Spleen (tissue), 11 donors: ENCODE measurements around the gene PTEN. TPM values are rescaled to one million over a fixed set of nuclear protein-coding genes. Genes with fewer than 3 reads are reported as not detected.

ENCODE experiments used
- DNase-seq: peaks from one replicate; pipeline ENCODE4 v3.0.0-alpha.2; 2020
- H3K27ac ChIP-seq, 8 donors: fragments of 200-600 bp; sonication (generic) in 7 of 8; 1 replicate in 4 of 8; 2 replicates in 4 of 8; pipeline versions ENCODE4 v1.5.0 to v1.8.0; 2016 to 2021; ENCODE audit warnings: inconsistent platforms in 4 of 8, mild to moderate bottlenecking in 4 of 8, moderate library complexity in 1 of 8
- H3K27me3 ChIP-seq, 7 donors: fragments of 200-600 bp; sonication (generic) in 6 of 7; replicated peaks in 1 of 7; 1 replicate in 4 of 7; 2 replicates in 3 of 7; pipeline versions ENCODE4 v1.5.0 to v1.8.0; 2016 to 2021; ENCODE audit warnings: inconsistent platforms in 3 of 7, mild to moderate bottlenecking in 1 of 7
- H3K36me3 ChIP-seq, 6 donors: fragments of 200-600 bp; sonication (generic) in 5 of 6; 1 replicate in 4 of 6; 2 replicates in 2 of 6; pipeline versions ENCODE4 v1.5.0 to v1.8.0; 2016 to 2021; ENCODE audit warnings: inconsistent platforms in 2 of 6
- H3K4me1 ChIP-seq, 6 donors: fragments of 200-600 bp; sonication (generic) in 5 of 6; 1 replicate in 3 of 6; 2 replicates in 3 of 6; pipeline versions ENCODE4 v1.5.0 to v1.8.0; 2016 to 2021; ENCODE audit warnings: inconsistent platforms in 3 of 6
- H3K4me3 ChIP-seq, 8 donors: fragments of 200-600 bp; sonication (generic) in 7 of 8; 1 replicate in 4 of 8; 2 replicates in 4 of 8; pipeline versions ENCODE4 v1.5.0 to v1.8.0; 2016 to 2021; ENCODE audit warnings: inconsistent platforms in 4 of 8, mild to moderate bottlenecking in 4 of 8, moderate library complexity in 2 of 8
- H3K9me3 ChIP-seq, 8 donors: fragments of 200-600 bp; sonication (generic) in 7 of 8; 1 replicate in 4 of 8; 2 replicates in 4 of 8; pipeline versions ENCODE4 v1.5.0 to v1.8.0; 2016 to 2021; ENCODE audit warnings: inconsistent platforms in 4 of 8
- CTCF ChIP-seq, 11 experiments: fragments of 200-600 bp in 7 of 11; fragments of 450-650 bp in 4 of 11; sonication (generic) in 4 of 11; IDR thresholded peaks in 8 of 11; conservative IDR thresholded peaks in 3 of 11; 1 replicate in 7 of 11; 2 replicates in 4 of 11; pipeline versions ENCODE4 v1.4.0 to v1.8.0; 2016 to 2021; ENCODE audit warnings: antibody characterized with exemption in 11 of 11, inconsistent platforms in 4 of 11, mild to moderate bottlenecking in 1 of 11
- POLR2A ChIP-seq, 3 donors: fragments of 450-650 bp; IDR thresholded peaks; one replicate each; pipeline ENCODE4 v1.5.1; 2017; ENCODE audit warnings: antibody characterized with exemption in 3 of 3, mild to moderate bottlenecking in 1 of 3
- POLR2AphosphoS5 ChIP-seq, 3 donors: sonication (generic); formaldehyde crosslinking; IDR thresholded peaks; one replicate each; pipeline ENCODE4 v1.5.1; 2017; ENCODE audit warnings: antibody characterized with exemption in 3 of 3
- WGBS, 5 donors: extraction: QIAGEN DNeasy Blood & Tissue Kit in 3 of 5; methylation state at CpG; one replicate each; pipeline versions ENCODE4 v1.1.5 to v1.1.7; 2013 to 2018; 5-methylcytosine and 5-hydroxymethylcytosine counted together
- intact Hi-C: fragments of 100-400 bp; cut with DNase I; formaldehyde crosslinking; loops from one replicate; pipeline ENCODE4 v1.15.0; 2023; ENCODE audit warnings: low total_unique reads
- polyA plus RNA-seq, 3 donors: library from polyadenylated mRNA; stranded (reverse); fragments of 200-250 nt; gene quantifications; one replicate each; pipeline ENCODE4 v1.2.1, GENCODE V29; 2013
- total RNA-seq, 7 donors: library from RNA; depleted of rRNA in 3 of 7; stranded (reverse); fragments of >200 nt in 3 of 7; fragmentation: NEBNext Ultra II Directional in 4 of 7; extraction: Animal tissue kit (Norgen Biotek cat#: 25700) in 4 of 7; gene quantifications; one replicate each; pipeline versions ENCODE4 v1.1.0 to v1.2.1, GENCODE V29; 2016 to 2021
- donor health status: healthy with polysubstance abuse.
- donor health status: DM: no; HTN: no; CAD: no; lungs with moderate emphysema.
- donor health status: DM: no; HTN: no; CAD: no.
- donor health status: Bipolar disorder and iron deficiency.
- donor health status: healthy.
- donor health status: DM: no; HTN: no; CAD: no.
- donor health status: DM: yes; HTN: yes; CAD: no.

Gene PTEN
- total and polyA plus RNA-seq, 10 donors, result 38.1 to 300 (median 200) TPM

GRCh38 chr10:87882555-87883294 is 19.3 kb downstream of the PTEN start:
- Histone ChIP-seq H3K27me3 (no peaks in the 10 kb centered on the region), H3K4me1 (peaks cover 0 to 80% (median 40%) of the 10 kb centered on the region in 6 donors), H3K36me3 (peaks cover 0 to 85% (median 9%) of the 10 kb centered on the region in 6 donors), H3K4me3 (no peak overlapping the region), H3K9me3 (peaks cover 0 to 22% (median 14%) of the 10 kb centered on the region in 8 donors), H3K27ac (peak overlapping the region in 2 of 8 donors; percentile 5 to 9)
- no peak for TF ChIP-seq CTCF (IDR thresholded peaks at IDR 0.05 in 8 of 11, conservative IDR thresholded peaks at IDR 0.05 in 3 of 11)
- no peak for TF ChIP-seq POLR2AphosphoS5 (IDR thresholded peaks at IDR 0.05)
- no peak for TF ChIP-seq POLR2A (IDR thresholded peaks at IDR 0.05)
- 76 to 92% (median 84%) methylated on average over 2 of the region's 2 CpGs for WGBS, 5 donors
- intact Hi-C loops, result no loop called here
- DNase-seq, result no peak

GRCh38 chr10:87886635-87887034 is 23.2 kb downstream of the PTEN start:
- Histone ChIP-seq H3K9me3 (peaks cover 0 to 14% (median 9%) of the 10 kb centered on the region in 8 donors), H3K27ac (no peak overlapping the region), H3K4me3 (no peak overlapping the region), H3K36me3 (peaks cover 0 to 74% (median 8%) of the 10 kb centered on the region in 6 donors), H3K27me3 (no peaks in the 10 kb centered on the region), H3K4me1 (peaks cover 0 to 86% (median 37%) of the 10 kb centered on the region in 6 donors)
- TF ChIP-seq CTCF (IDR thresholded peaks at IDR 0.05 in 8 of 11, conservative IDR thresholded peaks at IDR 0.05 in 3 of 11) (no peak), POLR2AphosphoS5 (IDR thresholded peaks at IDR 0.05) (no peak), POLR2A (IDR thresholded peaks at IDR 0.05) (no peak)
- 93 to 100% (median 98%) methylated on average over 2 of the region's 2 CpGs for WGBS, 5 donors
- no peak for DNase-seq
- intact Hi-C loops, result no loop called here

- H3K9me3 ChIP-seq, result peaks cover 0 to 14% (median 9%) of the 10 kb centered on the region in 8 donors
- DNase-seq, result no peak
- peaks cover 0 to 73% (median 8%) of the 10 kb centered on the region in 6 donors for H3K36me3 ChIP-seq
- no peaks in the 10 kb centered on the region for H3K27me3 ChIP-seq
- WGBS, 5 donors, result 86 to 95% (median 89%) methylated on average over 1 of the region's 1 CpG
- TF ChIP-seq POLR2AphosphoS5 (IDR thresholded peaks at IDR 0.05), result no peak
- TF ChIP-seq CTCF (IDR thresholded peaks at IDR 0.05 in 8 of 11, conservative IDR thresholded peaks at IDR 0.05 in 3 of 11), result no peak
- no peak for TF ChIP-seq POLR2A (IDR thresholded peaks at IDR 0.05)
- no peak overlapping the region for H3K27ac ChIP-seq
- intact Hi-C loops, result no loop called here
- peaks cover 0 to 86% (median 35%) of the 10 kb centered on the region in 6 donors for H3K4me1 ChIP-seq
- no peak overlapping the region for H3K4me3 ChIP-seq
Measured at GRCh38 chr10:87887146-87887545, 23.7 kb downstream of the PTEN start.

- Histone ChIP-seq H3K36me3 (peaks cover 0 to 75% (median 8%) of the 10 kb centered on the region in 6 donors), H3K27me3 (no peaks in the 10 kb centered on the region), H3K9me3 (peaks cover 0 to 14% (median 9%) of the 10 kb centered on the region in 8 donors), H3K27ac (no peak overlapping the region), H3K4me3 (no peak overlapping the region), H3K4me1 (peaks cover 0 to 86% (median 35%) of the 10 kb centered on the region in 6 donors)
- 88 to 100% (median 93%) methylated on average over 1 to 2 of the region's 2 CpGs for WGBS, 5 donors
- DNase-seq, result no peak
- intact Hi-C loops, result no loop called here
- TF ChIP-seq POLR2AphosphoS5 (IDR thresholded peaks at IDR 0.05), result peak in 2 of 3 donors; percentile 7 to 29
- no peak for TF ChIP-seq CTCF (IDR thresholded peaks at IDR 0.05 in 8 of 11, conservative IDR thresholded peaks at IDR 0.05 in 3 of 11)
- TF ChIP-seq POLR2A (IDR thresholded peaks at IDR 0.05), result no peak
Measured at GRCh38 chr10:87887548-87888289, 24.3 kb downstream of the PTEN start.
